Adrenal gland (tissue), 5 donors: Measurements from ENCODE around the gene EMCN.

Experiments used
- POLR2A ChIP-seq, 2 donors: fragments of 450-650 bp; IDR thresholded peaks; one replicate each; pipeline ENCODE4 v1.6.1; 2017; ENCODE audit warnings: antibody characterized with exemption in 2 of 2, mild to moderate bottlenecking in 2 of 2, moderate library complexity in 1 of 2
- TF ChIP-seq, protein P1 (sequence below), 6 experiments: fragments of 450-650 bp in 4 of 6; fragments of 200-600 bp in 2 of 6; sonication (generic) in 1 of 6; IDR thresholded peaks; 1 replicate in 5 of 6; 2 replicates in 1 of 6; pipeline versions ENCODE4 v1.5.1 to v1.8.0; 2016 to 2021; ENCODE audit warnings: antibody characterized with exemption in 6 of 6, mild to moderate bottlenecking in 2 of 6, moderate library complexity in 1 of 6
- donor health status: DM: no; HTN: no; CAD: no.

DNA sequence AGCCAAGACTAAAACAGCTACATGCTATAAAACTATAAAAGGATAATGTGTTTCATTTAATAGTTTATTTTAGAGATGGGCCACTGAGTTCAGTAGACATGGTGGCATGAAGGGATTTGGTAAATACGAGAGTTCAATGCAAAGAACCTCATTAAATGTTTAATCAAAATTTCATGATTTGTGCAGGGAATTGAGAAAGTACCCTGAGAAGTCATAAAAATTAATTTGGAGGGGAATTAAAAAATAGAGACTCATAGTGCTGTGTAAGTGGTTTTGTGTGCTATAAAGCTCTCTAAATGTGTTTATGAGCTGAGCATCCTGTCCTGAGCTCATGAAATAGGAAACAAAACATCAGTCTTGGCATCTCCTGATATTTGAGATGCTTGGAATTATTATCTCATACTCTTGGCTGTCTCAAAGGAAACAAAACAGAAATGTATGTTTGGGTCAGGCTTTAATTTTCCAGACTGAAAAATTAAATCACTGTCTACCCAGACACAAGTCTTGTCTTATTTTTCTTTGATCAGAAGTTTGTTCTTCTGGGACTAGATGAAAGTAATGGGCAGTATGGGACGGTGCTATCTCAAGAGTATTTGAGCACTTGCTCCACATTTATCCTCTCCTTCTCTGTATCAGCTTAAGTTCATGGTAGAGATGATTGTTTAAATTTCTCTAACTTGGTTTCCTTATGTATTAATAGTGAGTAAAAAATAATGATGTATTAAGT is 38.0 kb upstream of the EMCN start:
- TF ChIP-seq, protein P1, sequence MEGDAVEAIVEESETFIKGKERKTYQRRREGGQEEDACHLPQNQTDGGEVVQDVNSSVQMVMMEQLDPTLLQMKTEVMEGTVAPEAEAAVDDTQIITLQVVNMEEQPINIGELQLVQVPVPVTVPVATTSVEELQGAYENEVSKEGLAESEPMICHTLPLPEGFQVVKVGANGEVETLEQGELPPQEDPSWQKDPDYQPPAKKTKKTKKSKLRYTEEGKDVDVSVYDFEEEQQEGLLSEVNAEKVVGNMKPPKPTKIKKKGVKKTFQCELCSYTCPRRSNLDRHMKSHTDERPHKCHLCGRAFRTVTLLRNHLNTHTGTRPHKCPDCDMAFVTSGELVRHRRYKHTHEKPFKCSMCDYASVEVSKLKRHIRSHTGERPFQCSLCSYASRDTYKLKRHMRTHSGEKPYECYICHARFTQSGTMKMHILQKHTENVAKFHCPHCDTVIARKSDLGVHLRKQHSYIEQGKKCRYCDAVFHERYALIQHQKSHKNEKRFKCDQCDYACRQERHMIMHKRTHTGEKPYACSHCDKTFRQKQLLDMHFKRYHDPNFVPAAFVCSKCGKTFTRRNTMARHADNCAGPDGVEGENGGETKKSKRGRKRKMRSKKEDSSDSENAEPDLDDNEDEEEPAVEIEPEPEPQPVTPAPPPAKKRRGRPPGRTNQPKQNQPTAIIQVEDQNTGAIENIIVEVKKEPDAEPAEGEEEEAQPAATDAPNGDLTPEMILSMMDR (IDR thresholded peaks at IDR 0.05), result no peak
- TF ChIP-seq POLR2A (IDR thresholded peaks at IDR 0.05), result no peak
